GM04504 (cell line): Measurements from ENCODE around the gene COL6A2.
A peak's percentile ranks its signal among the peaks of the same experiment; 100 is the strongest.
"Not testable (repeated sequence)": the region's sequence is repeated elsewhere in the genome, so short reads cannot be mapped to it uniquely, and the experiment has no call there.

ENCODE experiments used
- DNase-seq: peaks from one replicate; pipeline ENCODE4 v3.0.0-alpha.2; 2012; ENCODE audit warnings: low read depth

The COL6A2 gene

DNA sequence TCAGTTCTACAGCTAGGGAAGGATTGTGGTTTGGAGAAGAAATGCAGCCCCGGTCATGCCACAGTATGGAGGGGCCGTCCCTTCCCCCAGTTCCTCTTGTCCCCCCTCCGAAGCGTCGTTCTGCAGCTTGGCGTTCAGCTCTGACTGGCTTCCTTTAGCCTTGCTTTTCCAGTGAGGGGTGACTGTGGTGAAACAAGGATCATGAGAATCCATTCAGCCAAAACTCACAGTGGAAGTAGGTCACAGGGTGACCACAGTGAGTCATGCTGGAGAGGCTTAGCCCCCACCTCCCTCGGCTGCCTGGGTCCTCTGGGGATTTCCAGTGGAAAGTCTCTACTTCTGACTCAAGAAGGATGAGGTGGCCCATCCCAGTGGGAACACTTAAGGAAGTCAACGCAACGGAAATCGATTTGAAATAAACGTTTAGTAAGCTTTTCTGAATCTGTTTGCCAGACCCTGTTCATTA is 37.3 kb upstream of the COL6A2 start:
- peak; percentile 99 for DNase-seq

DNA sequence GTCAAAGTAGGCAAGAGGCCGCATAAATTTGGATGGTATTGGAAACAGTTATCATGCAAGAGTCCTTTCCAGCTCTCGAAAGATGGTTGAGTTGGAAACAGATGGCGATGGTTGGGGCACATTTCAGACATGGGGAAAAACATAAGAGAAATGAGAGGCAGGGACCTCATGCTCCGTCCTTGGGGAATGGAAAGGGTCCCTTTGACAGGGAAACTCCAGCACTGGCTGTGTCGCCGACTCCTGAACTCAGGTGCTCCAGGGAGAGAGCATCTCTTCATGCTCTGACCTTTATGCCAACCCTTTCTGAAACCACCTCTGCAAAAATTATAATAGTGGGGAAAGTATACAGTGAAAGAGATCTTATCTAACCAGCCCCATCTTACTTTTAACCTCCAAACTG is 36.8 kb upstream of the COL6A2 start:
- no peak for DNase-seq

DNA sequence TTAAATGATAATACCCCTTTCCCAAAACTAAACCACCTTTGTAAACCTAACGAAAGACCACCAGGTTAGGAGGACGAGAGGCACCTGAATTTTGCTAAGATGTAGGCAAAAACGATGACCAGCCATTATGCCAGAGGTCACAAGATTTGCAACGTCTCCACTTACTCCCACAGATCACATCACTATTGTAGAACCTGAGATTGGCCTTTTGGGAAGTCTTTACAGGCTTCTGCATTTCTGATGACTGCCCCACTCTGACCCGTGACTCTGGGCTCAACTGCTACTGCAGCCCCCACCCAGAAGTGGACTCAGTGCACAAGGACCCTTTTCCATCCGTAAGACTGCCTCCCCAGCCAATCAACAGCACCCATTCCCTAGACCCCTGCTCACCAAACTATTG is 36.4 kb upstream of the COL6A2 start:
- no peak for DNase-seq

DNA sequence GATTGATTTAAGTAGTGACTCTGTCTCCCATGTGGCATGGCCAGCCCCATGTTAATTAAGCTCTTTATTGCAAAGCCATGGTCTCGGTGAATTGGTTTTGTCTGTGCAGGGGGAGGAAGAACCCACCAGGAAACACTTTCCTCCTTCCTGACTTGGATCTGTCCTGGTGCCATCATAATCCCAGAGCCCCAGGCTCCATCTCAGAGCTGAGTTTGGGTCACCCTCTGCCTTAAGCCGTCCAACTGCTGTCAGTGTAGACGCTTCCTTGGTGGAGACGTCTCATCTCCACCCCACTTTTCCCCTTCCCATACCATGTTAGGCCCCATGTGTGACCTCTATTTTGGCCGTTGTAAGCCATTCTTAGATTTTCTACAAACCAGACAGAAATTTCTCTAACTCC is 36.0 kb upstream of the COL6A2 start:
- no peak for DNase-seq

DNA sequence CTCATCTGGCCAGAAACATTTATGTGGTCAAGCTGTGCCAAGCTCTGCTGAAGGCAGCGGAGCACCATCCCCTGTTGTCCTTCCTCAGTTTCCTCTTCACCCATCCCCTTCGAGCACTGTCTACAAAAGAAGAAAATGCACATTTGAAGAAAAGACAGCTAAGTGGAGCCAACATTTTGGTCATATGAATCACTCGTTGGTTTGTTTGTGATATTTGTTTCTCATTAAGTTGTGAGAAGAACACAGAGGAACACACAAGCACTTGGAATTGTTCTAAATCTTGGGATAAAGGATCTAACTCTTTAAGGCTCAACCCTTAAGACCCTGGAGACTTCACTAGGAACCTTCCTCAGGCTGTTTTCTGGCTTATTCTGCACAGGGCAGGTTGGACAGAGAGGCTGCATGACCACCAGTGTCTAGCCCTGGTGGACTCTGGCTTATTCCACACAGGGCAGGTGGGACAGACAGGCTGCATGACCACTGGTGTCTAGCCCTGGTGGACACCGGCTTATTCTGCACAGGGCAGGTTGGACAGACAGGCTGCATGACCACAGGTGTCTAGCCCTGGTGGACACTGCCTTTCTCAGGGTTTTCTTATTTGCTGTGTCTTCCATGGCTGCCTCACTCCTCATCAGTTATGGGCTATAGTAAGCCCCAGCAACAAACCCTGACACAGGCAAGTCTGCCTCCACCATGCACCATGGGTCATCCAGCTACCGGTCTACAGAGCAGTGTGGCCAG is 35.3 kb upstream of the COL6A2 start:
- no peak for DNase-seq

DNA sequence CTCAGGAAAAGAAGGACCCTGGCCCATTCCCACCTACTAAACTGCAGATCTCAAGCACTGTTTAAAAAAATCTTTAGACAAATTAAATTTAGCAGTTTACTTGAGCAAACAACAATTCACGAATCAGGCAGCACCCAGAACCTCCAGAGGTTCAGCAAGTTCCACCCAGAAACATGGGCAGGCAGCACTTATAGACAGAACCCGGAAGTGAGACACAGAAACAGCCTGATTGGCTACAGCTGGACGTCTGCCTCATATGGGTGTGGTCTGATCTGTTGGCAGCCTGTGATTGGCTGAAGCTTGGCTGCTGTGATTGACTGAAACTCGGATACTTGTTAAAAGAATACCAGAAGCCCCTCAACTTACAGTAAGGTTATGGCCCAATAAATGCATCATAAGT is 34.7 kb upstream of the COL6A2 start:
- DNase-seq, result no peak

DNA sequence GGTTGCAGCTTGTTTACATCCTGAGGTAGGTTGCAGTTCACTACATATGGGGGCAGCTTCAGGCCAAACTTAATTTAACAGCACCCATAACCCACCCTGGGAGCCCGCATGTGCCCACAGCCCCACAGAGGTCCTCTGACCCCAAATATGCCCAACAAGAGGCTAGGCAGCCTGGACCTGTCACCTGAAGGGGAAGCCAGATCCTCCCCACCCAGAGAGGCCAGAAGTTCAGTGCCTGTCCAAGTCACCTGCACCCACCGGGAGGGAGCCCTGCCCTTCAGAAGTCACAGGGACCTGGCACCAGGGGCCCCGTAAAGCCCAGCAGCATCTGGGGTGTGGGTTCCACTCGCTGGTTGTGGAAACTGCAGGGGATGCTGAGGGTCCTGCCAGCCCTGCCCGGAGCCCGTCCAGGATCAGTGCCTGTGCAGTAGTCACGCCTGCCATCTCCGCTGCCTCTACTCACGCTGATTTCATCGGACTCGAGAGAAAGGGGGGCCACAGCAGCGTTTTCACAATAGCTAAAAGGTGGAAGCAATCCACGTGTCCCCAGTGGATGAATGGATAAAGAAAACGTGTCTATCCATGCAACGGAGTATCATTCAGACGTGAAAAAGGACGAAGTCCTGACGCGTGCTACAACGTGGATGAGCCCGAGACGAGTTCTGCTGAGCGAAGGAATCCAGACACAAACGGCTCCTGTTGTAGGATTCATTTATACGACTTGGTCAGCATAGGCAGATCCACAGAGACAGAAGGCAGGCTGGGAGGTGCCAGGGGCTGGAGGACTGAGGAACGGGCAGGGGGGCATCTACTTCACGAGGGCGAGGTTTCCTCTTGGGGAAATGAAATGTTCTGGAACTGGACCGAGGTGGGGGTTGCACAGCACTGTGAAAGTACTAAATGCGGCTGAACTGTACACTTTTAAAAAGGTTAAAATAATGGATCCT is 33.9 kb upstream of the COL6A2 start:
- no peak for DNase-seq

DNA sequence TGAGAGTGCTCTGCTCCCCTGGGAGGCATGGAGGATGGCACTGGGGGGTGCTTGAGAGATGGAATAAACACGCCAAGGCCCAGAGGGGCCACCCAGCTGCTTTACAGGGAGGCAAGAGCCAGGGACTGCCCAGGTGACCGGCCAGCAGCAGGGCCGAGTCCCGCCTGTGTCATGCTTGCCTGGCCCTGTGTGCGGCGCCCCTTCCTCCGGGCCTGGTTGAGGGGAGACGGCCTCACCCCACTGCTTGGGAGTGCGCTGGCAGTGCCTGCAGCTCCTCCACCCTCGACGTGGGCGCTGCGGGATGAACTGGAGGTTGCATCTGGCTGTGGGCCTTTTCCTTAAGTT is 33.1 kb upstream of the COL6A2 start:
- DNase-seq, result no peak

DNA sequence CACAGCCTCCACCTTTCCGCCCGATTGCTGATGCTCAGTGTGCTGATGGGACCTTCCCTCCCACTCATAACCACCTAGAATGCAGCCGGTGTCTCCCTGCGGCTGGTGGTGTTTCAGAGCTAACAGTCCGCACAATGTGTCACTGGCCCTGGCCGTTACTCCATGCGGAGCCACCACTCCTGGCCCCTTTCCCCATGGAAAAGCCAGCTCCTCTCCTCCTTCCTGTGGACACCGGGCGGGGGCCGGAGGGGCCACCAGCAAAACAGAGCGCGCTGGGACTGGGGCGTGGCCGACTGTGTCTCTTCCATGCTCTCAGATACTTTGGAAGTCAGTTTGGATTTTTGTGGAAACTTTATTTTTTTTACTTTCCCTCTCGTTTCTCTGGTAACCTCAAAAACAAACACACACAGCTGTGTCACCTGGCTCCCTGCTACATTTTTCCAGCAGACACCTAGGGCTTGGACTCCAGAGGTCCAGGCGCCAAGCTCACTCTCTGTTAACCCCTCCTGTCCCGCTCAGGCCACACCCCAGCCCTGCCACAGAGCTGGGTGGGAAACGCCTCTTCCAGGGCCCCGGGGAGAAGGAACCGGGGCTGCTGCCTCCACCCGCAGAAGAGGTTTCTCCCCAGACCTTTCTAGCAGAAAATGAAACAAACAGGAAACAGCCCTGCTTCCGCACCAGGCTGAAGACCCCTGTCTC is 32.5 kb upstream of the COL6A2 start:
- DNase-seq, result peak; percentile 58

DNA sequence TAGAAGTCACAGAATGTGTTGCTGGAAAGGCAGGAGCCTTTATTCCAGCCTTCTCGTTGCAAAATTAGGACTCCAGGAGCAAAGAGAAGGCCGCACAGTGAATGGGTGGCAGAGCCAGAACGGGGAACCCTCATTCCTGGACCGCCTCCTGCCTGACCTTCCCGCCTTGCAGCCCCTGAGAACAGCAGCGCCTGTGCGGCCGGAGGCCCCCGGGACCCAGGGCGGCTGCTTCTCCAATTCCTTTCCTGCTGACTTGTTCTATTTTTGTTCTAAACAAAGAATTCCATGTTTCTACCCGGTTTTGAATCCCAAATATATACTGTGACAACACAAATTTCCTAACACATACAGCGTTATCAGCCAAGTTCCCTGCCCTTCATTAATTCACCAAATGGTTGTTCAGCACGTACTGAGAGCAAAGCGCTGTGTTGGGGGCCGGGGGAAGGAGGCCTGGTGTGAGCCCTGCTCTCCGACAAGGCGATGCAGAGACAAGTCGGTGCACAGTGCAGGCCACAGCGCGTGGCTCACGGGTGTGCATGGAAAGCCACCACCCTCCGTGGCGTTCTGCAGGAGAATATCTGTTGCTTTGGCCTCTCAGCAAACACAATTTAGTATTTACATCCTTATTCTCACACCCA is 31.9 kb upstream of the COL6A2 start:
- no peak for DNase-seq

DNA sequence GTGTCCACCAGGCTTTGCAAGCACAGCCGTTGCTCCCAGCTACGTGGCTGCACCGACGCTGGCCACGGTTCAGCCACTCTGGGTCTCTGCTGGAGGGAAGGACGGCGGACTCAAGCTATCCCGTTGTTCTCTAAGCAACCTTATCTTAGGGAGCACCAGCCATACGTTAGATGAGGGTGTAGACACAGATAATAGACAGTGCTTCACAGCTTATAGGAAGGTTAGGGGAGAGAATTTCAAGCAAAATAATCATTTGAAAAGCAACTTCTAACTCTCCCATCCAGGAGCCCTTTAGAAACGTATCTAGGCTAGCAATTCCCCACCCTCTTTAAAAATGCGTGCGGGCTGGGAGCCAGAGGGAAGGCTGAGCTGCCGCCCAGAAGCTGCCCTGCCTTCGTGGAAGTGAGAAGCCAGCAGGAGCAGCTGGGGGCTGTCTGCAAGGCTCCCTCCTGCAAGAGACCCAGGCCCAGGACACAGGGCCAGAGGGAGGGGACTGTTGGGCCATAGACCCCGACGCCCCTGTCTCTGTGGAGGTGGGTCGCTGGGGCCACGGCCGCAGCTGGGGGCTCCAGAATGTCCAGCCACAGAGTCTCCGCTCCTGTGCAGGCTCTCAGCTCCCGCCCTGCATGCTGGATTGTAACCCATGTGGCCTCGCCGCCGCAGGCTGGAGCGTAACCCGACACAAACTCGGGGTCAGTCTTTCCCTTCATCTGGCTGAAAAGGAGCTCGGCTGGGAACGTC is 31.2 kb upstream of the COL6A2 start:
- DNase-seq, result no peak

DNA sequence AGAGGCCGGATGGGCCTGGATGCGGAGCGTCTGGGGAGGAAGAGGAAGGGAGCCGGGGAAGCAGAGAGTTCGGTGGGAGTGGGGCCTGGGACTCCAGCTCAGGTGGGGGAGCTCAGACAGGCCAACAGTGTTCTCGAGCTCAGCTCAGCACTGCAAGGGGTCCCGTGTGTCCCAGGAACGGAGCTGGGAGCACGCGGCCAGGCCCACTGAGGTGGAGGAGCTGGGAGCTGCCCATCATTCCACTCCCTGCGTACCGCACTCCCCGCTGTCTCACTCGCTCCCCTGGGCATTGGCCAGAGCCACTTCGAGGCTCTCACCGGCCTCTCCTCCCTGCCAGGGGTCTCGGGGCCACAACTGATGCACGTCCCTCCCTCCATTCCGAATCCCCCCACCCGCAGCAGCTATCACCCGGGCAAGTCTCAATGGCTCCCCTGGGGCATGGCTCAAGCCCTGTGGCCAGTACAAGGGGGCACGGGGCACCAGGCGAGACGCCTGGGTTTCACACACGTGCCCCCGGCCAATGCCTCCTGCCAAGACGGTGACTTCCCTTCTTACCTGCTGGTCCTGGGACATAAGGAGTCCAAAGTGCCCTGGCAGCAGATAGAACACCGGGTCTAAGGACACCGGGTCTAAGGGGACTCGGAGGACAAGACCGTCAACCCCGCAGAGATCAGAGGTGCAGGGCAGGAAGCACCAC is 30.3 kb upstream of the COL6A2 start:
- no peak for DNase-seq

DNA sequence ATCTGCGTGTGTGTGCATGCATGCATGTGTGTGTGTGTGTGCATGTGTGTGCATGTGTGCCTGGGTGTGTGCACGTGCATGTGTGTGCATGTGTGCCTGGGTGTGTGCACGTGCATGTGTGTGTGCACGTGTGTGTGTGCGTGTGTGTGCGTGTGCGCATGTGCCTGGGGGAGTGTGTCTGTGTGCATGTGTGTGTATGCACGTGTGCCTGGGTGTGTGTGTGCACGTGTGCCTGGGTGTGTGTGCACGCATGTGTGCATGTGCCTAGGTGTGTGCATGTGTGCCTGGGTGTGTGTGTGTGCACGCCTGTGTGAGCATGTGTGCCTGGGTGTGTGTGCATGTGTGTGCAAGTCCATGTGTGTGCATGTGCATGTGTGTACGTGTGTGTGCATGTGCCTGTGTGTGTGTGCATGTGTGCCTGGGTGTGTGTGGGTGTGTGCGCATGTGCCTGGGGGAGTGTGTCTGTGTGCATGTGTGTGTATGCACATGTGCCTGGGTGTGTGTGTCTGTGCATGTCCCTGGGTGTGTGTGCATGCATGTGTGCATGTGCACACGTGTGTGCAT is 29.3 kb upstream of the COL6A2 start:
- no peak for DNase-seq

DNA sequence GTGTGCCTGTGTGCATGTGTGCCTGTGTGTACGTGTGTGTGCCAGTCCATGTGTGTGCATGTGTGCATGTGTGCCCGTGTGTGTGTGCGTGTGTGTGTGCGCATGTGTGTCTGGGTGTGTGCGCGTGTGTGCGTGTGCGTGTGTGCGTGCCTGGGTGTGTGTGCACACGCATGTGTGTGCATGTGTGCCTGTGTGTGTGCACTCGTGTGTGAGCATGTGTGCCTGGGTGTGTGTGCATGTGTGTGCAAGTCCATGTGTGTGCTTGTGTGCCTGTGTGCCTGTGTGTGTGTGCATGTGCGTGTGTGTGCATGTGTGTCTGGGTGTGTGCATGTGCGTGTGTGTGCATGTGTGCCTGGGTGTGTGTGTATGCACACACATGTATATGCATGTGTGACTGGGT is 28.7 kb upstream of the COL6A2 start:
- no peak for DNase-seq

DNA sequence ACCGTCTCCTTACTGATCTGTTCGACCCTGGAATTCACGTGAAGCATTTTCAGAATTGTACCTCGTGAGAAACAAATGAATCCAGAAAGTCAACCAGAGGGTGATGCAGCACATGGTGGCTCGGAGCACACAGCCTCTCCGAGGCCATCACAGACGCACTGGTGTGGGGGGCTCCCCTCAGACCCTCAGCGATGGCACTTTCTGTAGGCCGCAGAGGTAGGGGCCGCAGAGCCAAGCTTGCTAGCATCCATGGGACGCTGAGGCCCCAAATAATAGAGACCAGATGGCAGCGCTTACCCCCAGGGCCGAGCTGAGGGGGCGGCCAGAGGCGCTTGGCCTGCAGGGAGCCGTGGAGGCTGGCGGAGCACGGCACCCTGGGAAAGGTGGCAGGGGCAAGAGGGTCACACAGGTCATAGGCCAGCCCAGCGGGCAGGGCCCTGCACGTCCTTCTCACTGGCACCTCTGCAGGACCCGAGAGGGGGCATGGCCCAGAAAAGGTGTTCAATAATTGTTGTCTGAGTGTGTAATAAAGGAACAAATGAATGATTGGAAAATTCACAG is 28.1 kb upstream of the COL6A2 start:
- DNase-seq, result no peak

DNA sequence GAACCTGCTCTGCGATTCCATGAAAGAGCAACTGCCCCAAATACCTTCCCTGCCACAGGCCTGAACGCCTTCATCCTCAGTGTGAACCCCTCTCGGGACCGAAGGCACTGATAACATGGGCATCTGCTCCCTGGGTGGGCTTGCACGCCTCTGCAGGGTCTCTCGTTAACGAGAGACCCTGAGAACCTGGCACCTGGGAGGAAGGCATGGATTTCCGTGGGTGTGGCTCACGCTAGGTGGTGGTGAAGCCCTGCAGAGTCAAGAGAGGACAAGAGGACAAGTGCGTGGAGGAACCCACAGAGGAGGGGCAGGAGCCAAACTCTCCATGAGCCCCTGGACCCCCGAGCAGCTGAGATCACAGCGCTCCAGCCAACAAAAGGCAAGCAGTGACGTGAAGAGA is 26.8 kb upstream of the COL6A2 start:
- DNase-seq, result no peak

DNA sequence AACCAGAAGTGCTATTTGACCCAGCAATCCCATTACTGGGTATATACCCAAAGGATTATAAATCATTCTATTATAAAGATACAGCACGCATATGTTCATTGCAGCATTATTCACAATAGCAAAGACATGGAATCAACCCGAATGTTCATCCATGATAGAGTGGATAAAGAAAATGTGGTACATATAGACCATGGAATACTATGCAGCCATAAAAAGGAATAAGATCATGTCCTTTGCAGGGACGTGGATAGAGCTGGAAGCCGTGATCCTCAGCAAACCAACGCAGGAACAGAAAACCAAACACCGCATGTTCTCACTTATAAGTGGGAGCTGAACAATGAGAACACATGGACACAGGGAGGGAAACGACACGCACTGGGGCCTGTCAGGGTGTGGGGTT is 21.2 kb upstream of the COL6A2 start:
- DNase-seq, result not testable (repeated sequence)

DNA sequence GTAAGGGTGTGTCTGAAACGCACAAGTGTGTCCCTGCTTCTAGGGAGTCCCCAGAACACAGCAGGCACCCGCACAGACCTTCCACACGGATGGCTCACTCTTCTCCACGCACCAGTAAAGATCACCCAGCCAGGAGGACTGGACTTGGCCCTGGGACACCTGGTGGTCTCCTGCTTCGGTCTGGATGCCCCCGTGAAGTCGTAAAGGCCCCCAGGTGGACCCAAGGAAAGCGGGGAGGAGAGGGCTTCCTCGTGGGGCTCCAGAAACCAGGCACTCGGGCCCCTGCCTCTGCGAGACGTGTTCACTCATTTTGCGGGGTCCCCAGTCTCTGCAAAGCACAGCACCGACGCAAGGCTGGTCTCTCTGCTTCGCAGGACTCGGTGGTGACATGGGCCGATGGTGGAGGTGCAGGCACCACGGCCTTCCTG is 20.2 kb upstream of the COL6A2 start:
- DNase-seq, result no peak

DNA sequence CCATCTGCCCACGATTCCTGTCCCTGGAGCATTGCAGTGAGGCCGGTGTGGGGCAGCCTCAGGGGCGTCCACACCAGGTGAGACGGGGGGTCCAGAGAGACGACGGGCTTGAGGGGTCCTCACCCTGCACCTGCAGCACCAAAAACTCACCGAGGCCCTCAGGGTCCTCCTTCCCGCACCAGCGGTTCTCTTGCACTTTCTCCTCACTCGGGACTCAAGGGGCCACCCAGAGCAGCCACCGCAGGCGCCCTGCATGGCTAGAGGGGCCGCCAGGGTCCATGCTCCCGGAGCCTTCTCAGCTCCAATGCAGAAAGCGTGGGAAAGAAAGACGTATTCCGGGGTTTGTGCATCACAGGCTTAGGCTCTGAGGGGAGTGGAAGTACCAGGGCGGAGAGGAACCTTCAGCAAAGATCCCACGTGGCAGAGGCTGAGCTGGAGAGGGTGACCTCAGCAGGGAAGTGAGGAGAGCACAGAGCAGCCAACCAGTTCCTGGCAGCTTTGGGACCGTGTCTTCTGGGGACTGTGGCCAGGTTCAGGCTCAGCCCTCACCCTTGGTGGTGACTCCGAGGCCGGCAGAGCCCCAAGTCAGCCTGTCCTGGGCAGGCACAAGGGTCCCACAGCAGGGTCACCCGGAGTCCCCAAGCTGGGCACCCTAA is 19.5 kb upstream of the COL6A2 start:
- DNase-seq, result peak; percentile 65

DNA sequence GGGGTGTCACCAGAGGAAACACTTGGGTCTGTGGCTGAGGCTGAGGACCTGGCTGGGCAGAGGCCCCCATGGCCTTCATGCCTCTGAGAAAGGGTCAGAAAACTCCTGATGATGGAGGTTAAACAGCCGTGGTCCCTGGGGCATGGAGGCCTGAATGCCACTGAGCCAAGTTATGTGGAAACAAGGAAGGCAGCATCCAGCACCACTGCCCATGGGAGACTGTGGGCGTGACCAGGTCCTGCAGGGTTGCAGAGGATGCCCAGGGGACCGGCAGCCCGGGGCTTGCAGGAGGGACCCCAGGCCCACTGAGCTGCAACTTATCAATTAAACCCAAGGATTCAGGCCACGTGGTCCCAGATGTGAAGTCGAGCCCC is 18.9 kb upstream of the COL6A2 start:
- DNase-seq, result no peak
